ENCODE data around the gene PTH1R. TPM values are rescaled to one million over a fixed set of nuclear protein-coding genes. Genes with fewer than 3 reads are reported as not detected.

Gene PTH1R
- total RNA-seq, 1 experiment from 2014 or later: 0.30 TPM

- no peak for DNase-seq (ENCODE audit: extremely low read depth, low read depth)
Measured at GRCh38 chr3:46849045-46849631, 28.4 kb upstream of the PTH1R start.

- DNase-seq (ENCODE audit: extremely low read depth, low read depth): no peak
Measured at GRCh38 chr3:46849686-46850467, 27.6 kb upstream of the PTH1R start.

GRCh38 chr3:46850468-46850779 is 27.1 kb upstream of the PTH1R start:
- no peak for DNase-seq (ENCODE audit: extremely low read depth, low read depth)

- DNase-seq (ENCODE audit: extremely low read depth, low read depth): no peak
Measured at GRCh38 chr3:46851364-46852333, 25.9 kb upstream of the PTH1R start.

GRCh38 chr3:46852334-46852720 is 25.2 kb upstream of the PTH1R start:
- DNase-seq (ENCODE audit: extremely low read depth, low read depth): no peak

DNA sequence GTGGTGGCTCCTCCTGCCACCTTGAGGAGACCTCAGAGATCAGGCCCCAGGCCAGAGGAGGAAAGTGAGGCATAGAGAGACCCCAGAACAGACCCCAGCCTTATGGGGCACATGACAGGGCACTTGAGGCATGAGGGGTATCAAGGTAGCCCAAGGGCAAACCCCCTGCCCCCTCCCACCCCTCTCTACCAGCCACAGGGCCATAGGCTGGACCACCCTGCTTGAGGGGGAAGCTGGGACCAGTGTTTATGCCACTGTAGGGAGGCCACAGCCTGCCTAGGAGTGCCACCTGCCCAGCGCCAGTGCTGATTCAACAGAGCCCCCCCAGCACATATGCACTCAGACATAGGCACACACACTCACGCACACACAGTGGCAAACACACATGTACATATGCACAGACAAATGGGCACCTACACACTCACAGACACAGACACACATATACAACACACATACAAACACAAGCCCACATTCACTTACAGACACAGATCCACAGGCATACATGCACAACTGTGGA is 24.6 kb upstream of the PTH1R start:
- no peak for DNase-seq (ENCODE audit: extremely low read depth, low read depth)

- no peak for DNase-seq (ENCODE audit: extremely low read depth, low read depth)
Measured at GRCh38 chr3:46853441-46854415, 23.8 kb upstream of the PTH1R start.

GRCh38 chr3:46854555-46854991 is 22.9 kb upstream of the PTH1R start:
- DNase-seq (ENCODE audit: extremely low read depth, low read depth): no peak

DNA sequence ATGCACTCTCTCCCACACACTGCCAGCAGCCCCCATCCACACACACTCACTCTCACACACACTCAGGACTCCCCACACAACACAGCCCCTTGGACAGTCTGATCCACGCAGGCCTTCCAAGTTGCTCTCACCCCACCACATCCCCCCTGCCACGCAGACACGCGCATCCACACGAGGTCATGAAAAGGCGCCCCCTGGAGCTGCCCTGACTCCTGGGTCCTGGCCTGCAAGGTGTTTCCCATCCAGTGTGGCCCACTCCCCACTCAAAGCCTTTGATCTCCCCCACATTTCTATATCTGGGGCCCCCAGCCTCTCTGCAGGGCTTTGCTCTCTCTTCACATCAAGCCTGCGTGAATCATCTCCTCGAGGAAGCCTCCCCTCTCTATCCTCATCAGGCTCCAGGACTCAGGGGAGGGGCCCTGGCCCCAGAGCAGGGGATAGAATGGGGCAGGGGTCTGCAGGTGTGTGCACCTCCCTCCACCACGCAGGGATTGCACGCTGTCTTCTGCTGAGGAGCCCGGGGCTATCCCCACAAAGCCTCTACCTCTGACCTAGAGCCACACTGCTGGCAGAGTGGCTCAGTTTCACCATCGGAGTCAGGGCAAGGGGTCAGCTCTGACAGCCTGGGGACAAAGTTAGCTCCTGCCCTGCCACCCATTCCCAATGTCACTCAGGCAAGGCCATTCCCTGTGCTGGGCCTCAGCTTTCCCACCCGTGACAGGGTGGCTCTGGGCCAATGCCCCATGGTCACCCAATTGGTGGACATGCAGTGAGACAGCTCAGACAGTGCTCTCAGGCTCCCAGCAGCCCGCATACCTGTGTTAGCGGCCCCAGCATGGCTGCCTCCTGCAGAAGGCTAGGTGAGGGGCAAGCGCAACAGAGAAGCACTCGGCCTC is 20.7 kb upstream of the PTH1R start:
- DNase-seq (ENCODE audit: extremely low read depth, low read depth): no peak

GRCh38 chr3:46857485-46858341 is 19.8 kb upstream of the PTH1R start:
- no peak for DNase-seq (ENCODE audit: extremely low read depth, low read depth)

DNA sequence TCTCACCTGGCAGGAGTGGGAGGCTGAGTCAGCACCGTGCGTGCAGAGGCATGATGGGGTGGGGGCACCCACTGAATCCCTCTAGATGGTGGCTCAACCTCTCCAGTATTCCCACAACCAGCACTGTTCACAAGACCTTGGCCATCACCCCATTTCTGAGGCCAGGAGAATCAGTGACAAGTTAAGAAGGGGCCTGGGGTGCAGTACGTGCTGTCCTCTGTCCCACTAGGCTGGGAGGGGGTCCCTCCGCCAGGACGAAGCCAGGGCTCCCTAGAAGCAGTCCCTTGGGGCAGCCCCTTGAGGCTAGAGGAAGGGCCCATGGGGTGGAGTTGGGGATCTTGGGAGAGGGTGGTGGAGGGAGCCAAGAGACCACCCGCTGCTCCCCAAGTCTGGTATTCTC is 19.1 kb upstream of the PTH1R start:
- no peak for DNase-seq (ENCODE audit: extremely low read depth, low read depth)

- no peak for DNase-seq (ENCODE audit: extremely low read depth, low read depth)
Measured at GRCh38 chr3:46859001-46859710, 18.4 kb upstream of the PTH1R start.

GRCh38 chr3:46860017-46860809 is 17.3 kb upstream of the PTH1R start:
- DNase-seq (ENCODE audit: extremely low read depth, low read depth): no peak

- no peak for DNase-seq (ENCODE audit: extremely low read depth, low read depth)
Measured at GRCh38 chr3:46860810-46861604, 16.5 kb upstream of the PTH1R start.

GRCh38 chr3:46861605-46862368 is 15.7 kb upstream of the PTH1R start:
- DNase-seq (ENCODE audit: extremely low read depth, low read depth): no peak

Measured in NCI-H460 (cell line).